Measurements from ENCODE around the gene VENTX.

The VENTX gene

DNA sequence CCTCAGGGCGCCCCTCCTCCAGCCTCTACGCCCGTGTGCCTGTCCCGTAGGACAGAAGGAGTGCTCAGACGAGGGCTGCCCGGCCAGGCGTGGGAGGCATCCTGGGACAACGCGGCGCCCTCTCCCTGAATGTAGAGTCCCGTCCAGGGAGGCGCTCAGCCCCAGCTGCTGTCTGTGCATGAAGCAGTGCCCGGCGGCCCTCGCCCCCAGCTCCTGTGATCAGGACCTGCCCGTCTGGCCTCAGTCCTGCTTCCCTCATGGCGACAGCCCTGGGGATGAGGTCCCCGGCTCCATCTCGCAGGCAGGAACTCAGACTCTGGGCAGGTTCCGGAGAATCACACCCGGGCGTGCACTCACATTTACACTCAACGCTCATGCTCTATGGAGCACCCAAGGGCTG lies 32.5 kb upstream of the VENTX start:
- Histone ChIP-seq H3K9ac (no peak overlapping the region), H3K27me3 (no peaks in the 10 kb centered on the region), H3K4me2 (no peak overlapping the region), H3K9me3 (replicated peaks in 1 of 11) (no peaks in the 10 kb centered on the region), H4K20me1 (peaks cover 0 to 28% (median 0%) of the 10 kb centered on the region in 11 experiments; a peak in 5 of 22 replicates), H3K27ac (no peak overlapping the region), H3K4me1 (peaks cover 0 to 37% (median 19%) of the 10 kb centered on the region in 10 experiments; a peak in 16 of 20 replicates), H3K36me3 (no peaks in the 10 kb centered on the region), H3K4me3 (no peak overlapping the region)
- TF ChIP-seq Cebpa-rat (IDR thresholded peaks at IDR 0.05), result no peak

DNA sequence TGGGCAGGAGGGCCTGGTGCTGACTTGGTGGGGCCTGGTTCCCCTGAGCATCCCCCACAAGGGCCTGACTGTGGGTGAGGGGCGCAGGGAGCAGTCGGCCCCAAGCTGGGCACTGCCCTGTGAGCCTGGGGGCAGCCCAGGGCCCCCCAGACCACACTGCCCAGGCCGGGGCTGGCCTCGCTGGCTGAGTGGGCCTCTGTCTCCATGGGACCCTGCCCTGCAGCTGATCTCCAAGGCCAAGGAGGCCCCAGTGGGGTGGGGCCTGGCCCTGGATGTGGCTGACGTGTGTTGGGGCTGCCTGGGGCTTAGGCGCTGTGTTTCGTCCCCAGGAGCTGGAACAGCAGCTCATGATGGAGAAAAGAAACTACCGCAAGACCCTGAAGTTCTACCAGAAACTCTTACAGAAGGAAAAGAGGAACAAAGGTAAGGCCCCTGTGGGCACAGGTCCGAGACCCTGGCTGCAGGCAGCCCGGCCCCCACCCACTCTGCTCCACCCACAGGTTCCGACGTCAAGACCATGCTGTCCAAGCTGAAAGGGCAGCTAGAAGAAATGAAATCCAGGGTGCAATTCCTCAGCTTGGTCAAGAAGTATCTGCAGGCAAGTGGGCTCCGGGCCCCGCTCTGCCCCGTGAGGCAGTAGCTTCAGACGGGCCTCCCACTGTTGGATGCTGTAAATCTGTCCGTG lies 31.2 kb upstream of the VENTX start:
- H3K4me2 ChIP-seq, result peak overlapping the region in 8 of 11 experiments; percentile 51 to 81 (median 72); a peak in 14 of 22 replicates
- no peak for TF ChIP-seq Cebpa-rat (IDR thresholded peaks at IDR 0.05)
- no peaks in the 10 kb centered on the region for H3K9me3 ChIP-seq (replicated peaks in 1 of 11)
- no peak overlapping the region for H3K9ac ChIP-seq
- 0 out of 22 replicates have a peak, but pooled peaks cover 0 to 4% (median 0%) of the 10 kb centered on the region in 11 experiments for H3K27me3 ChIP-seq
- peaks cover 0 to 40% (median 19%) of the 10 kb centered on the region in 10 experiments; a peak in 16 of 20 replicates for H3K4me1 ChIP-seq
- H4K20me1 ChIP-seq, result peaks cover 0 to 32% (median 0%) of the 10 kb centered on the region in 11 experiments; a peak in 5 of 22 replicates
- no peaks in the 10 kb centered on the region for H3K36me3 ChIP-seq
- no peak overlapping the region for H3K27ac ChIP-seq
- no peak overlapping the region for H3K4me3 ChIP-seq

DNA sequence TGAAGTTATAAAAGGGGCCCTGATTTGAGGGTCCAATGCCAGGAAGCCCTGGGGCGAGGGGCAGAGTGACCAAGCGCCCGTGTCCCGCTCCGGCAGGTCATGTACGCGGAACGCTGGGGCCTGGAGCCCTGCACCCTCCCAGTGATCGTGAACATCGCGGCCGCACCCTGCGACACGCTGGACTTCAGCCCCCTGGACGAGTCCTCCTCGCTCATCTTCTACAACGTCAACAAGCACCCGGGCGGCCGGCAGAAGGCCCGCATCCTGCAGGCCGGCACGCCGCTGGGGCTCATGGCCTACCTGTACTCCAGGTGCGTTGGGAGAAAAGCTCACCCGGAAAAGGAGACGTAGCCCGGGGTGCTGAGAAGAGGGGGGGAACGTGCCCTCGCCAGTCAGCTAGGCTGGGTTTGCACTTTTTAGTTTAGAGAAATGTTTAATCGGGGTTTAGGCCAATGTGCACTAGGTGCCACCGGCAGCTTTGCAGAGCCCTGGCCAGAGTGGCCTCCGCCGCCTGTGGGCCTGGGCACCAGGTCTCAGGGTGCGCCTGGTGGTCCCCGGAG lies 30.5 kb upstream of the VENTX start:
- no peak overlapping the region for H3K27ac ChIP-seq
- peak overlapping the region in 9 of 11 experiments; percentile 18 to 81 (median 71); a peak in 16 of 22 replicates for H3K4me2 ChIP-seq
- peaks cover 0 to 4% (median 0%) of the 10 kb centered on the region in 11 experiments; a peak in 1 of 22 replicates for H3K27me3 ChIP-seq

DNA sequence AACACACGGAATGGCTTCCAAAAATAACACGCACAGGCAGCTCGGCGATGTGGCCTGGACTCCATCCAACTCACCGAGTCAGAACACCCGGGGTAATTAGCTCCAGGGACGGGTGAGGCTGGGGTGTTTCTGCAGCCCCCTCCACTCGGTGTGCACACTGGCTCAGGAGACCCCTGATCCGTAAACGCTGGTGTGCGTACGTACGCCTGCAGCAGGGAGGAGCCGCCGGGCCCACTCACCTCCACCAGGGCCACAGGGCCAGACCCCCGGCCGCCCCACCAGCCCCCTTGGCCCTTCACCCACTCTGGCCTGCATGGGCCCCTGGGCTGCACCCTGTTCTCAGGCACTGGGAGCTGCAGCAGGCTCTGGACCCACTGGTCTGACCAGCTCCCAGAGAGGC lies 30.0 kb upstream of the VENTX start:
- Histone ChIP-seq H3K9ac (no peak overlapping the region), H3K27me3 (peaks cover 0 to 7% (median 0%) of the 10 kb centered on the region in 11 experiments; a peak in 1 of 22 replicates), H3K27ac (no peak overlapping the region), H3K4me3 (no peak overlapping the region), H4K20me1 (peaks cover 0 to 32% (median 0%) of the 10 kb centered on the region in 11 experiments; a peak in 6 of 22 replicates), H3K4me1 (peaks cover 0 to 41% (median 20%) of the 10 kb centered on the region in 10 experiments; a peak in 16 of 20 replicates), H3K9me3 (replicated peaks in 1 of 11) (no peaks in the 10 kb centered on the region), H3K4me2 (peak overlapping the region in 9 of 11 experiments; percentile 18 to 81 (median 71); a peak in 16 of 22 replicates), H3K36me3 (no peaks in the 10 kb centered on the region)
- TF ChIP-seq Cebpa-rat (IDR thresholded peaks at IDR 0.05), result no peak

More for the DNA sequence above, 30.5 kb upstream of the VENTX start:
- Histone ChIP-seq H3K4me3 (no peak overlapping the region), H4K20me1 (peaks cover 0 to 32% (median 0%) of the 10 kb centered on the region in 11 experiments; a peak in 5 of 22 replicates), H3K9ac (no peak overlapping the region), H3K9me3 (replicated peaks in 1 of 11) (no peaks in the 10 kb centered on the region), H3K36me3 (no peaks in the 10 kb centered on the region), H3K4me1 (peaks cover 0 to 40% (median 19%) of the 10 kb centered on the region in 10 experiments; a peak in 16 of 20 replicates)
- no peak for TF ChIP-seq Cebpa-rat (IDR thresholded peaks at IDR 0.05)

DNA sequence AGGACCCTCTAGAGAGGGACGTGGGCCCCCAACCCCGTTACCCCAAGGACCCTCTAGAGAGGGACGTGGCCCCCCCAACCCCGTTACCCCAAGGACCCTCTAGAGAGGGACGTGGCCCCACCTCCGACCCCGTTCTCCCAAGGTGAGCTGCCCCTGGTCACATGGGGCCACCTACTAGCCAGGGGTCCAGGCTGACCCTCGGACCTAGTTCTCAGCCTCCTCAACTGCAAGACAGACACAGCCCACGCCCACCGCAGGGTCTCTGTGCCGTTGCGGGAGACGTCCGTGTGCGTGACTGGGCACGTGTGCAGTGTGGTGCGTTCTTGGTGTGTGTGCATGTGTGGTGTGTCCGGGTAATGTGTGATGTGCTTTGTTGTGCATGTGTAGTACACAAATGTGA lies 29.2 kb upstream of the VENTX start:
- no peak overlapping the region for H3K4me3 ChIP-seq
- H3K36me3 ChIP-seq, result no peaks in the 10 kb centered on the region
- no peaks in the 10 kb centered on the region for H3K9me3 ChIP-seq (replicated peaks in 1 of 11)
- peaks cover 0 to 38% (median 0%) of the 10 kb centered on the region in 11 experiments; a peak in 7 of 22 replicates for H4K20me1 ChIP-seq
- H3K4me1 ChIP-seq, result peaks cover 0 to 48% (median 22%) of the 10 kb centered on the region in 10 experiments; a peak in 16 of 20 replicates
- H3K27ac ChIP-seq, result no peak overlapping the region
- H3K9ac ChIP-seq, result no peak overlapping the region
- peaks cover 0 to 15% (median 0%) of the 10 kb centered on the region in 11 experiments; a peak in 7 of 22 replicates for H3K27me3 ChIP-seq
- no peak for TF ChIP-seq Cebpa-rat (IDR thresholded peaks at IDR 0.05)
- no peak overlapping the region for H3K4me2 ChIP-seq

DNA sequence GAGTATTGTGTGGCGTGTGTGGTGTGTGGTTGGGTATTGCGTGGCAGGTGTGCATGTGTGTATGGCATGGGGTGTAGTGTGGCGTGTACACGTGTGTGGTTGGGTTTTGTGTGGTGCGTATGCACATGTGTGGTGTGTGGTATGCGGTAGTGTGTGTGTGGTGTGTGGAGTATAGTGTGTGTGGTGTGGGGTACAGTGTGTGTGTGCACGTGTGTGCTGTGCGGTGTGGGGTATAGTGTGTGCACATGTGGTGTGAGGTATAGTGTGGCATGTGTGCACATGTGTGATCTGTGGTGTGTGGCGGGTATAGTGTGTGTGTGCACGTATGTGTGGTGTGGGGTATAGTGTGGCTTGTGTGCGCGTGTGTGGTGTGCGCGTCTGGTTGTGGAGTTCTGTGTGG lies 28.5 kb upstream of the VENTX start:
- Histone ChIP-seq H3K4me1 (peaks cover 0 to 48% (median 22%) of the 10 kb centered on the region in 10 experiments; a peak in 16 of 20 replicates), H3K9ac (no peak overlapping the region), H3K9me3 (replicated peaks in 1 of 11) (no peaks in the 10 kb centered on the region), H3K4me2 (no peak overlapping the region), H3K27me3 (peaks cover 0 to 19% (median 0%) of the 10 kb centered on the region in 11 experiments; a peak in 7 of 22 replicates), H4K20me1 (peaks cover 0 to 38% (median 0%) of the 10 kb centered on the region in 11 experiments; a peak in 7 of 22 replicates), H3K36me3 (no peaks in the 10 kb centered on the region), H3K27ac (no peak overlapping the region), H3K4me3 (no peak overlapping the region)
- TF ChIP-seq Cebpa-rat (IDR thresholded peaks at IDR 0.05), result no peak

DNA sequence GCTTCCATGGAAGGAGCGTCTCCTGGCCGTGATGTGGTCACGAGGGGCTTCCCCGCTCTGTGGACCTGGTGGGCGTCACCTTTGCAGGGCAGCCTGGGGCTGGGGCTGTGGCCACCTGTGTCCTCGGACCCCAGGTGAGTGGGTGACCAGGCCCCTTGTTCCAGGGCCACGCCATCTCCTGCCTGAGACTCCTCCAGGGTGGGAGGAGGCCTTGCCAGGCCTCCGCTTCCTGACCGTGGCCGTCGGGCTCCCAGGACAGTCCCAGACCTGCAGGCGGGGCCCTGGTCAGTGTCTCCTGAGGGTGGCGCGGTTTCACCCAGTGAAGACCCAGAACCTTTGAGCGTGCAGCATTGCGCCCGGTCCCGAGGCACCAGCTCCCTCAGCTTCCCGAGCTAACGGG lies 28.0 kb upstream of the VENTX start:
- H3K9me3 ChIP-seq (replicated peaks in 1 of 11), result no peaks in the 10 kb centered on the region
- H3K9ac ChIP-seq, result no peak overlapping the region
- peaks cover 0 to 22% (median 0%) of the 10 kb centered on the region in 11 experiments; a peak in 7 of 22 replicates for H3K27me3 ChIP-seq
- no peak for TF ChIP-seq Cebpa-rat (IDR thresholded peaks at IDR 0.05)
- H3K4me1 ChIP-seq, result peaks cover 0 to 43% (median 22%) of the 10 kb centered on the region in 10 experiments; a peak in 16 of 20 replicates
- no peak overlapping the region for H3K4me3 ChIP-seq
- H3K36me3 ChIP-seq, result no peaks in the 10 kb centered on the region
- no peak overlapping the region for H3K27ac ChIP-seq
- no peak overlapping the region; a peak in 1 of 22 replicates for H3K4me2 ChIP-seq
- H4K20me1 ChIP-seq, result peaks cover 0 to 39% (median 0%) of the 10 kb centered on the region in 11 experiments; a peak in 7 of 22 replicates

DNA sequence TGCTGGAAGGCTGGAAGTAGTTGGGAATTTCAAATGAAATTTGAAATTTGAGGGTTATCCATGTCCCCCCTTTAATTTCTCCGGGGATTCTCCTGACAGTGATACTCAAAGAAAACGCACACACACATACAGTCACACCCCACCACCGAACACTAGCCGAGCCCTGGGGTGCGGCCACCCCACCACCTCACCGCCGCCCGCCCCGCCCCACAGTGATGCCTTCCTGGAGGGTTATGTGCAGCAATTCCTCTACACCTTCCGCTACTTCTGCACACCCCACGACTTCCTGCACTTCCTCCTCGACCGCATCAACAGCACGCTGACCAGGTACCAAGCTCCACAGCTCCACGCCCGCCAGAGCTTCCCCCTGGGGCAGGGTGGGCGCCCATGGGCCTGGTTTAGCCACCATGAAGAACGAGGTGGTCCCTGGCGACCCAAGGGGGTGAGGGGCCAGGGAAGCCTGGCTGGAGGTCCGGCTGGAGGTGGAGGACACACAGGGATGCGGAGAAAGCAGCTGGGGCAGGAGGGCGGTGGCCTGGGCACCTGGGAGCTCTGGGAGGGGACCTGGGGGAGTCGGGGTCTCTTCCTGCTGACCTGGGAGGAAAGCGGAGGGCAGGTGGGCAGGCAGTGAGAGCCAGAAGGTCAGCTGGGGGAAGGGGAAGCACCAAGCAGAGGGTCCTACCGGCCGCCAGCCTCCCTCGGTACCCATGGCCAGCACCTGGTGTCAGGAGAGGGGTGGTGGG lies 27.1 kb upstream of the VENTX start:
- no peak overlapping the region for H3K4me3 ChIP-seq
- peaks cover 0 to 48% (median 0%) of the 10 kb centered on the region in 11 experiments; a peak in 7 of 22 replicates for H4K20me1 ChIP-seq
- no peaks in the 10 kb centered on the region for H3K36me3 ChIP-seq
- H3K9ac ChIP-seq, result no peak overlapping the region
- H3K4me2 ChIP-seq, result peak overlapping the region in 6 of 11 experiments; percentile 16 to 45 (median 28); a peak in 6 of 22 replicates
- H3K27ac ChIP-seq, result no peak overlapping the region
- peaks cover 0 to 22% (median 0%) of the 10 kb centered on the region in 11 experiments; a peak in 7 of 22 replicates for H3K27me3 ChIP-seq
- H3K4me1 ChIP-seq, result peaks cover 0 to 38% (median 22%) of the 10 kb centered on the region in 10 experiments; a peak in 16 of 20 replicates
- no peak for TF ChIP-seq Cebpa-rat (IDR thresholded peaks at IDR 0.05)
- no peaks in the 10 kb centered on the region for H3K9me3 ChIP-seq (replicated peaks in 1 of 11)
